ENCODE measurements around the gene HOXD9.

HOXD9 gene

GRCh38 chr2:176124110-176124946, 1.8 kb downstream of the HOXD9 start:
- DNase-seq (ENCODE audit: low spot score) = no peak

GRCh38 chr2:176124947-176125771, 2.6 kb downstream of the HOXD9 start:
- no peak for DNase-seq (ENCODE audit: low spot score)

- DNase-seq (ENCODE audit: low spot score) = no peak
These were observed 3.2 kb downstream of the HOXD9 start for GRCh38 chr2:176125772-176126054.

- DNase-seq (ENCODE audit: low spot score) = peak; percentile 42
These were observed 4.6 kb downstream of the HOXD9 start for GRCh38 chr2:176126929-176127773.

GRCh38 chr2:176127774-176128072, 5.2 kb downstream of the HOXD9 start:
- DNase-seq (ENCODE audit: low spot score) = no peak

- no peak for DNase-seq (ENCODE audit: low spot score)
These were observed 5.9 kb downstream of the HOXD9 start for GRCh38 chr2:176128172-176128981.

GRCh38 chr2:176128982-176129796, 6.7 kb downstream of the HOXD9 start, which contains the start of gene HOXD8:
Gene HOXD8, plus strand, starts transcription at chr2:176129705. Its CDS starts 662 bp downstream, at chr2:176130367.
- DNase-seq (ENCODE audit: low spot score) = no peak

- DNase-seq (ENCODE audit: low spot score) = no peak
These were observed 7.3 kb downstream of the HOXD9 start for GRCh38 chr2:176129813-176130146.

- DNase-seq (ENCODE audit: low spot score) = no peak
These were observed 7.8 kb downstream of the HOXD9 start for GRCh38 chr2:176130147-176130956.

- no peak for DNase-seq (ENCODE audit: low spot score)
These were observed 8.7 kb downstream of the HOXD9 start for GRCh38 chr2:176130957-176131847.

- DNase-seq (ENCODE audit: low spot score) = no peak
These were observed 9.3 kb downstream of the HOXD9 start for GRCh38 chr2:176131848-176132158.

GRCh38 chr2:176132205-176133171, 10.0 kb downstream of the HOXD9 start:
- DNase-seq (ENCODE audit: low spot score) = no peak

- DNase-seq (ENCODE audit: low spot score) = no peak
These were observed 10.9 kb downstream of the HOXD9 start for GRCh38 chr2:176133389-176133788.

GRCh38 chr2:176134035-176134434, 11.5 kb downstream of the HOXD9 start:
- DNase-seq (ENCODE audit: low spot score) = no peak

GRCh38 chr2:176135035-176135440, 12.5 kb downstream of the HOXD9 start:
- DNase-seq (ENCODE audit: low spot score) = no peak

- DNase-seq (ENCODE audit: low spot score) = no peak
These were observed 14.1 kb downstream of the HOXD9 start for GRCh38 chr2:176136374-176137251.

- no peak for DNase-seq (ENCODE audit: low spot score)
These were observed 14.7 kb downstream of the HOXD9 start for GRCh38 chr2:176137252-176137580.

All from activated CD4-positive, alpha-beta T cell treated with anti-CD3 and anti-CD28 coated beads, Interleukin-2, Interleukin-4, amounts not matched to agents 100 ng/mL and 50 ng/mL, durations not matched to agents 16 hours and 8 hours (primary cell).